Measurements from ENCODE around the gene WDR88.
"Not testable (repeated sequence)": the region's sequence is repeated elsewhere in the genome, so short reads cannot be mapped to it uniquely, and the experiment has no call there.

The WDR88 gene

DNA sequence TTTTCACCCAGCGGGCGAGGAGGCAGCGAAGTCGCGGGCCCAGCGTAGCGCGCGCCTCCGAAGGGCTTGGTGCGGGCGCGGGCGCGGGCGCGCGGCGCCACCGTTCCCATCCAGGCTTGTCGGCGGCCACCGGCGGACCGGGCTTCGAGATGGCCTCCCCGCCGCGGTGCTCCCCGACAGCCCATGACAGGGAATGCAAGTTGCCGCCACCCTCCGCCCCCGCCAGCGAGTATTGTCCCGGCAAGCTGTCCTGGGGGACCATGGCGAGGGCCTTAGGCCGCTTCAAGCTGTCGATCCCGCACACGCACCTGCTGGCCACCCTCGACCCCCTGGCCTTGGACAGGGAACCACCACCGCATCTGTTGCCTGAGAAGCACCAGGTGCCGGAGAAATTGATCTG, at the start of gene WDR88:
TSS of gene WDR88 (plus strand) at position 94 of the 400 bp plus-strand sequence. CDS start at position 150, 56 bp downstream.
- DNase-seq: no peak

DNA sequence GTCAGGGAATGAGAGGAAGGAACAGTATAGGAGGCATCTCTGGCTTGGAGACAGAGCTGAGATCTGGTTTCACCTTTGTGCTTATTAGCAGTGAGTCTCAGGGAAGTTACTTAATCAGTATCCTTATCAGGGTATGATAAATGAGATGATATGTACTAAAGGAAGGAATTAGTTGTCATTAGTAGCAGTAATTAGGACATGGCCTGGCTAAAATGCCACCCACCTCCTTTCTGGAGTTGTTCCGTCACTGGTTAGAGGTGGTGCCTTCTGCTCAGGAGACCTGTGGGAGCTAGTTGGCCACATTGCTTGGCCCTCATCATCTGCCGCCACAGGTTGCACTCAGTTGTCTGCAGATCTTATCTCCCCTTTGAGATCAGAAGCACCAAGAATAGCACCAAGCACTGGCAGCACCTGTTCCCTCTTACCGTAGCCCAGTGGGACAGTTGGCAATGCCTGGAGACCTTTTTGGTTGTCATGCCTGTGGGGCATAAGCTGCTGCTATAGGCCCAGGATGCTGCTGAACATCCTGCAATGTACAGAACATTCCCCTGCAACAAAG, 46.3 kb upstream of the WDR88 start:
- no peak for DNase-seq

DNA sequence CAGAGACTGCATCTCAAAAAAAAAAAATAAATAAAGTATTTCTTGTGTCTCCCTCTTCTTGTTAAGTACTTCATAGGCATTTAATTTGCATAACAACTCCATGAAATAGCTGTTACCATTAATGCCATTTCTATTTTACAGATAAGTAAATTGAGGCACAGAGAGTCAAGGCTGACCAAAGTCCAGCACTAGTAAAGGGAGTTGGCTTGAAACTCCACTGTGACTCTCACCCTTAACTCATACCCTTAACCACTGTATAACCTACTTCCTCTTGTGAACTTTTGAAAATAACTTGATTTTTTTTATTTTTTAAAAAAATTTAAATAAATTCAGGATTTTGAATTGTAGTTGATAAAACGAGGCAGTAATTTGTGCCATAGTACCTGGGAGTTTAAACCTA, 45.0 kb upstream of the WDR88 start:
- DNase-seq: no peak

DNA sequence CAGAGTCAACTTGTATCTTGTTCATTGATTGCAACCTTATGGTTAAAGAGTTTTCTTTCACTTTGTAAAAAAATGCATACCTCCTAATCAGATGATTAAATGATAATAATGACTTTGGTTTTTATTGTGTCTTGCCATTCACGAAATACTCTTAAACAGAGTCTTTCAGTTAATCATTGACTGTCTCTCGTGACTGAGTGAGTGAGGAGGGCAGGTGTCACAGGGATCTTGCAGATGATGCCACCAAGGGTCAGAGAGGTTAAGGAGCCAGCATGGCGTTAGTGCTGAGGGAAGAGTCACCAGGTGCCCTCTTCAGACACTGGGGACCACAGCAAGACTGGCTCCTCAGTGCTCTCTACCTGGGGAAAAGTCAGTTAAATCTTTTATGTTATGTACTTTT, 42.9 kb upstream of the WDR88 start:
- DNase-seq: no peak

GRCh38 chr19:33090179-33090578, 41.7 kb upstream of the WDR88 start:
- DNase-seq: no peak

DNA sequence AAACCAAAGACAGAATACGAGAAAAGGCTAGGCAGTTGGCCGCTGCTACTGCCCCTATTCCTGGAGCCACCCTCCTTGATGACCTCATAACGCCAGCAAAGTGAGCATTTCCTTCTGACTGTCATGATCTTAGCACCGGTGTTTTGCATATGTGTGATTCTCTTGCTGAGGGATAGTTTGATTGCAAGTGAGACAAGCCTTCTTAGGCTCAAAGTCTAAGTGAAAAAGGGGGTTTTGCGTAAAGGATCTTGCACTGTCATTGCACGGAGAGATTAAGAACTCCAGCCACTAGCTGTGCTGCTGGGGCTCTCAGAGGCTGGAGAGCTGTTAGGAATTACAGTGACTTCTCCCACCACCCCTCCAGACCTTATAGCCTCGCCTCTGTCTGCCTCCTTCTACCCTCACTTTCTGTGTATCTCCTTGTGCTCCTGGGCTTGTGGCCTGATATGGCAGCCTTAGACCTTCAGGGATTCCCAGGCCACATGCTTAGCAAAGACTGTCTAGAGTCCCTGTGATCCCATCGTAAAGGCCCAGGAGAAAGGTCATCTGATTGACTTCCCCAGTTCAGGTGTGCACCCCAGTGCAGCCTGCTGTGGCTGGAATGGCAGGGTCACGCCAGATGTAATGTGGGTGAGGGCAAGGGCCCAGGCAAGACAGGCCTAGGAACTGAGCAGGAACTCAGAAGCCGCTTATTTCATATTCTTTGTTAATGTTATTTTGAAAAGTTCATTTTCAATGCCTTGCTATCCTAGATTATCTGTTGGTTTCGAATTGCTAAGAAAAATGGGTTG, 38.3 kb upstream of the WDR88 start:
- no peak for DNase-seq

GRCh38 chr19:33094436-33095067, 37.4 kb upstream of the WDR88 start:
- no peak for DNase-seq

DNA sequence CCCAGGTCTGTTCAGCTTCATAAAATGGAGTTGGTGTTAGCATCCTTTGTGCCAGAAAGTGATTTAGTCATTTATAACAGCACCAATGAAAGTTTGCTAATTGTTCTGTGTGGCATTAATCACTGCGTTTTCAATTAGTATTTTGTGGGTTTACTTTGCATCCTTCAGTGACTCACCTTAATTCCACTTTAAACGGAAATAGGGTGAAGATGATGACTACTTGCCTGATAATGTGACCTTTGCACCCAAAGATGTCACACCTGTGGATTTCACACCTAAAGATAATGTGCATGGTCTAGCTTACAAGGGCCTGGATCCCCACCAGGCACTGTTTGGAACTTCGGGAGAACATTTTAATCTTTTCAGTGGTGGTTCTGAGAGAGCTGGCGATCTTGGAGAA, 35.9 kb upstream of the WDR88 start:
- no peak for DNase-seq

DNA sequence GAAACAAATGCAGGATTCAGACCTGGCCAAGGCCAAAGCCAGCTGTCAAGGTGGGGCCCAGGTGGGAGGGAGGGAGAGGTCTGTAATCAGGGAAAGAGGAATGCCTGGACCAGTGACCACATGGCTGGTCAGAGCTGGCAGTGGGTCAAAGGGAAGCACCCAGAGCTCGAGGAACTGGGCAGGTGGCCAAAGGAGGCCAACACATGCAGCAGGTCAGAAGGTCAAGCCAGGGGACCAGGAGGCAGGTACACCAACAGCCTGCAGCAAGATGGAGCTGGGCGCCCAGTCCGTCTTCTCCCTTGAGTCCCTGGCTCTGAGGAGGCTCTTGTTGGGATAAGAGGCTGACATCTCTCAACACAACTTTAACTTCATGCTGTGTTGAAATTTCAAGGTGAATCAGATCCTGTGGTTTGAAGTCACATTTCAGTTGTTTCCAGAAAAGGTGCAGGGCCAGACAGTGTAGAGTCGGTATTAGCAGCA, 33.8 kb upstream of the WDR88 start:
- DNase-seq: no peak

DNA sequence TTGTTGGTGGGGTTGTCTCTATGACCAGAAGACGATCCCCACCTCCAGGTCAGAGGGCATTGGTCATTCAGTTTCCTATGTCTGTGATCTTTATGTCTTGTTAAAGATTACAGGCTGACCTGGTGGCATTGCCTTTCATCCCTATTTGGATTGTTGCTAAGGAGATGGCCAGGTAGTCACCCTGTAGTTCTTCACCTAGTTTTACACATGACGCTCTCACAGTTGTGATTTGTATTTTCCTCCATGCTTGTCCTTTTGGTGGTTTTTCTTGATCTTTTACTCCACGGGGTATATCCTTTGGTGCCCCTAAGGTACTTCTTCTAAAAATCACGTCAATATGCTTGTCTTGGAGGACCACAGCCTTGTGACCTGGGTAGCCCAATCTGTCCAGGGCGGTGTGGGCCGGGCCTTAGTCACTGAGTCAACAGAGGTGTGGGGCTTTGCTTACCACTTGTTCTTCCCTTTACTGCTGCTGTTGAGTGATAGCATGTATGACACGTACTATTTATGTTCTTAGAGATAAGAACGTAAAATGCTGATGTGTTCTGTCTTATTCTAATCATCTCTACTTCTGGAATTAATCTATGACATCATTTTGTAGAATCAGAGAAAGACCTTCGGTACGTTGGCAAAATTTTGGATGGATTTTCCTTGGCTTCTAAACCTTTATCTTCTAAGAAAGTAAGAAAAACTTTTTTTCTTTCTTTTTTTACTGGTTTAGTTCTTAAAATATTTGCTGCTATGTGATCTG, 30.8 kb upstream of the WDR88 start:
- DNase-seq: no peak

- DNase-seq: no peak
Measured at GRCh38 chr19:33102893-33103292, 29.0 kb upstream of the WDR88 start.

DNA sequence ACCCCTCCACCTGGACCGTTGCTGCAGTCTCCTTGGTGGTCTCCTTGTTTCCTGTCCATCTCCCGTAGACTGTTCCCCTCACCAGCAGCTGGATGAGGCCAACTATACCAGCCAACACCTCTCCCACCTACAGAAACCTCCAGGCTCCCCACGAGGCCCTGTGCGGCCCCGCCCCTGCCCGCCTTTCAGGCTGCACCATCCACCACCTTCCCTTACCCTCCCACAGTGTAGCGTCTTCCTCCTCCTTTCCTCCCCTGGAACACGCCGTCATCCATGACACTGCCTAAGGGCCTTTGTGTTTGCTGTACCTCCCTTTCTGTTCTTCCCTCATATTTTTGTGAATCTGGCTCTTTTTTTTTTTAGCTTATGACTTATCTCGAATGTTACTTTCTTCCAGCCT, 23.8 kb upstream of the WDR88 start:
- DNase-seq: no peak

- no peak for DNase-seq
Measured at GRCh38 chr19:33110137-33110910, 21.6 kb upstream of the WDR88 start.

DNA sequence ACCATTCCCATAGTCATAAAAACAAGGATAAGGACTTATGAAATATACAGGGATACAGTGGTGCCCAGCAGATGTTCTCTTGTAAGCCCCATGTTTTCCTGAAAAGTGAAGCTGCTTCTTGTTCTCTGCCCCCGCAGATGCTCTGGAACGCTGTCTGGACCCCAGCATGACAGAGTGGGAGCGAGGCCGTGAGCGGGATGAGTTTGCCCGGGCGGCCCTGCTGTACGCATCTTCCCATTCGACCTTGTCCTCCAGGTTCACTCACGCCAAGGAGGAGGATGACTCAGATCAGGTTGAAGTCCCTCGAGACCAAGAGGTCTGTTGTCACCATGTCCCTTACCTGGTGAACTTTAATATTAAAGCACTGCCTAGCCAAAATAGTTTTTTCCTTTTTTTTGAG, 20.3 kb upstream of the WDR88 start:
- no peak for DNase-seq

GRCh38 chr19:33114312-33114711, 17.6 kb upstream of the WDR88 start:
- DNase-seq: no peak

- DNase-seq: no peak
Measured at GRCh38 chr19:33117501-33117900, 14.4 kb upstream of the WDR88 start.

- DNase-seq: no peak
Measured at GRCh38 chr19:33118643-33119042, 13.3 kb upstream of the WDR88 start.

GRCh38 chr19:33124207-33125098, 7.5 kb upstream of the WDR88 start:
- no peak for DNase-seq

- peak in 24 of 51 donors; percentile 2 to 39 (median 22) for DNase-seq
Measured at GRCh38 chr19:33125929-33126388, 6.0 kb upstream of the WDR88 start.

DNA sequence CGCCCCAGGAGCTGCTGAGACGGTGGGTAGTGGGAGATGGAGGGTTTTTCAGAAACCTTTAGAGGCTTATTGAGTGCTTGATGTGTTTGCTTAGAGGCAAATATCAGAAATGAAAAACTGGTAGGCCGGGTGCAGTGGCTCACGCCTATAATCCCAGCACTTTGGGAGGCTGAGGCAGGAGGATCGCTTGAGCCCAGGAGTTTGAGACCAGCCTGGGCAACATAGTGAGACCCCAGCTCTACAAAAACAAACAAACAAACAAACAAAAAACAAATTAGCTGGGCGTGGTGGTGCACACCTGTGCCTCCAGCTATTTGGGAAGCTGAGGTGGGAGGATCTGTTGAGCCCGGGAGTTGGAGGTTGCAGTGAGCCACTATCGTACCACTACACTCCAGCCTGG, 5.2 kb upstream of the WDR88 start:
- DNase-seq: not testable (repeated sequence)

All from hypothalamus (tissue), 51 donors.